ENCODE results near the gene PDS5A. TPM values are rescaled to one million over a fixed set of nuclear protein-coding genes. Genes with fewer than 3 reads are reported as not detected.

Gene PDS5A
- total RNA-seq, 1 donor from 2014 or later = 52.9 TPM

DNA sequence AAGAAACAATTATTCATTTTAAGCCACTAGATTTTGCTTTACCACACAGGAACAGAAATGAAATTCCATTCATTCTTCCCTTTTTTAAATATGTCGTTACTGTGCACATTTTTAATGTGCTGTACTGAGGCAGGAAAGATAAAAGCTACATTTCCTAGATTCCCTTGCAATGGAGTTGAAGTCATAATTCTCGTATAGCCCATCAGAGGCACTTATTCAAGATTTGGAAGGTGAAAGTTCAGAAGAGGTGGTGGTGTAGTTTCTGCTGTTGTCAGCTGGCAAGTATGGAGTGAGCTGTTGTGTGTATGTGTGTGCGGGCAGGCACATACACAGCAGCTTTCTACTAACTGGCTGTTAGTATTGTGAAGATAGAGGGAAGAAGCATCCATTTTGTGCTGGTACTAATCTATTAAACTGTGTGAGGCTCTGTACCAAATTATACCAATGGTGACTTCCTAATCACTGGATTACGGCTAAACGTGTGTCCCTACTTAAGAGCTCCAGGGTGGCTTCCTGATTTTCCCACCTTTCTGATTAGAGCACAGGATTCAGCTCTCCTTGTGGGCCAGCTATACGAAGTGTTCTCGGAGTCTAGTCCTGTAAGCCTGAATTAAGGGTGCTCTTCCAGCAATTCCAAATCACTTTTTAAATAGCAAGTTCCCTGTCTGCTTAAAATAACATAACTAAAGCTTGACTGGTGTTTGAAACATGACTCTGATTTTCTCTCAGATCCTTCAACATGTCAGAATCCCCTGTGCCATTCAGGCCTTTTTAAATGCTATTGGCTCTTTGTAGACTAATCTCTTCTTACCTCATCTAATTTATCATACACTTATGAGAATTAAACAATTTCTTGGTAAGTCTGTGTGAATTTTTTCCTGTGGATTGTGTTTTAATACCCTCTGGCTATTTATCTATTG lies 43.8 kb downstream of the PDS5A start:
- TF ChIP-seq, protein P1, sequence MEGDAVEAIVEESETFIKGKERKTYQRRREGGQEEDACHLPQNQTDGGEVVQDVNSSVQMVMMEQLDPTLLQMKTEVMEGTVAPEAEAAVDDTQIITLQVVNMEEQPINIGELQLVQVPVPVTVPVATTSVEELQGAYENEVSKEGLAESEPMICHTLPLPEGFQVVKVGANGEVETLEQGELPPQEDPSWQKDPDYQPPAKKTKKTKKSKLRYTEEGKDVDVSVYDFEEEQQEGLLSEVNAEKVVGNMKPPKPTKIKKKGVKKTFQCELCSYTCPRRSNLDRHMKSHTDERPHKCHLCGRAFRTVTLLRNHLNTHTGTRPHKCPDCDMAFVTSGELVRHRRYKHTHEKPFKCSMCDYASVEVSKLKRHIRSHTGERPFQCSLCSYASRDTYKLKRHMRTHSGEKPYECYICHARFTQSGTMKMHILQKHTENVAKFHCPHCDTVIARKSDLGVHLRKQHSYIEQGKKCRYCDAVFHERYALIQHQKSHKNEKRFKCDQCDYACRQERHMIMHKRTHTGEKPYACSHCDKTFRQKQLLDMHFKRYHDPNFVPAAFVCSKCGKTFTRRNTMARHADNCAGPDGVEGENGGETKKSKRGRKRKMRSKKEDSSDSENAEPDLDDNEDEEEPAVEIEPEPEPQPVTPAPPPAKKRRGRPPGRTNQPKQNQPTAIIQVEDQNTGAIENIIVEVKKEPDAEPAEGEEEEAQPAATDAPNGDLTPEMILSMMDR (IDR thresholded peaks at IDR 0.05) = no peak
- intact Hi-C loops (cut with DNase I) = no loop called here
- peak overlapping the region in 1 of 2 donors; percentile 42 for H3K27ac ChIP-seq
- peaks cover 3 to 9% of the 10 kb centered on the region in 2 donors for H3K4me1 ChIP-seq
- peak overlapping the region in 1 of 2 donors; percentile 1 for H3K4me3 ChIP-seq
- H3K36me3 ChIP-seq = peaks cover 0 to 3% of the 10 kb centered on the region in 2 donors
- DNase-seq (ENCODE audit: low spot score in 2 of 2) = no peak
- no peaks in the 10 kb centered on the region for H3K9me3 ChIP-seq
- no peaks in the 10 kb centered on the region for H3K27me3 ChIP-seq

DNA sequence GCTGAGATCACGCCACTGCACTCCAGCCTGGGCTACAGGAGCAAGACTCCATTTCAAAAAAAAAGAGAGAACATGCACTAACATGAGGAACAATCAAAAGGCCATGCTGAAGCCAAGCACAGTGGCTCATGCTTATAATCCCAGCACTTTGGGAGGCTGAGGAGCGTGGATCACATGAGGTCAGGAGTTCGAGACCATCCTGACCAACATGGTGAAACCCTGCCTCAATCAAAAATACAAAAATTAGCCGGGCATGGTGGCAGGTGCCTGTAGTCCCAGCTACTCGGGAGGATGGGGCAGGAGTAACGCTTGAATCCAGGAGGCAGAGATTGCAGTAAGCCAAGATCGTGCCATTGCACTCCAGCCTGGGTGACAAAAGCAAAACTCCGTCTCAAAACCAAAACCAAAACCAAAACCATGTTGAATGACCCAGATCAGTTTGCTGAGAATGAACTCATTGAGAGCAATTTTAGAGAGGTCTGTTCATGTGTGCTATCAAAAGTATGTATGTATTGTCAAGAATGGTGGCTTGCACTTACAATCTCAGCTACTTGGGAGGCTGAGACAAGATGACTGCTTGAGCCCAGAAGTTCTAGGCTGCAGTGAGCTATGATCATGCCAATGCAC lies 44.8 kb downstream of the PDS5A start:
- H3K9me3 ChIP-seq = no peaks in the 10 kb centered on the region
- DNase-seq (ENCODE audit: low spot score in 2 of 2) = no peak
- TF ChIP-seq, protein P1 (IDR thresholded peaks at IDR 0.05) = no peak
- intact Hi-C loops (cut with DNase I) = no loop called here
- no peaks in the 10 kb centered on the region for H3K27me3 ChIP-seq
- H3K4me1 ChIP-seq = peaks cover 3 to 9% of the 10 kb centered on the region in 2 donors
- no peak overlapping the region for H3K27ac ChIP-seq
- H3K36me3 ChIP-seq = no peaks in the 10 kb centered on the region
- no peak overlapping the region for H3K4me3 ChIP-seq

DNA sequence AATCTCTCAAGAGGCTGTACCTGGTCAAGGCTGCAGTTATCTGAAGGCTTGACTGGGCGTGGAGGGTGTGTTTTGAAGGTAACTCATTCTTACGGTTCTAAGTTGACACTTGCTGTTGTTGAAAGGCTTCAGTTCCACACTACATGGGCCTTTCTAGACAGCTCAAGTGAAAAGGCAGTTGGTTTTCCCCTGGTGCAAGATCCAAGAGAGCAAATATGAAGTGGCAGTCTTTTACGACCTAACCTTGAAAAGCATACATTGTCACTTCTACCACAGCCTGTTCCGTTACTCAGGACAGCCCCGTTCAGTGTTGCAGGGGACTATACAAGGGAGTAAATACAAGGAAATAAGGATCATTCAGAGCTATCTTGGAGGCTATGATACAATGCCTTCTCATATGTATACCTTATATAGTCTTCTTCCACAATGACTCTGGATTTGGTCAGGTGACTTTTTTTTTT lies 46.2 kb downstream of the PDS5A start:
- no peak for DNase-seq (ENCODE audit: low spot score in 2 of 2)
- no peak overlapping the region for H3K4me3 ChIP-seq
- TF ChIP-seq, protein P1 (IDR thresholded peaks at IDR 0.05) = no peak
- no peak overlapping the region for H3K27ac ChIP-seq
- no peaks in the 10 kb centered on the region for H3K27me3 ChIP-seq
- H3K9me3 ChIP-seq = no peaks in the 10 kb centered on the region
- intact Hi-C loops (cut with DNase I) = no loop called here
- H3K4me1 ChIP-seq = peaks cover 3 to 9% of the 10 kb centered on the region in 2 donors
- peaks cover 0 to 3% of the 10 kb centered on the region in 2 donors for H3K36me3 ChIP-seq

DNA sequence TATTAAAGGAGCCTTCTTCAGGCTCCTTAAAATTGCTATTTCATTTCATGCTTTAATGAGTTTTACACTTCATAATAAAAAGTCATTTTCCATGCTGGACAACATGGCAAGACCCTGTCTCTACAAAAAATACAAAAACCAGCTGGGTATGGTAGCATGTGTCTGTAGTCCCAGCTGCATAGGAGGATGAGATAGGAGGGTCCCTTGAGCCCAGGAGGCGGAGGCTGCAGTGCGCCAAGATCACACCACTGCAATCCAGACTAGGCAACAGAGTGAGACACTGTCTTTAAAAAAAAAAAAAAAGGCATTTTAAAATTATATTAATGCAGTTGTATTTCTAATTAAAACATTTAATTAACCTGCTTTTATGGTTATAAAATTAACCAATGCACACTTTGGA lies 49.2 kb downstream of the PDS5A start:
- no peaks in the 10 kb centered on the region for H3K27me3 ChIP-seq
- H3K9me3 ChIP-seq = no peaks in the 10 kb centered on the region
- no peak overlapping the region for H3K27ac ChIP-seq
- TF ChIP-seq, protein P1 (IDR thresholded peaks at IDR 0.05) = no peak
- DNase-seq (ENCODE audit: low spot score in 2 of 2) = no peak
- intact Hi-C loops (cut with DNase I) = no loop called here
- peaks cover under 1 to 4% of the 10 kb centered on the region in 2 donors for H3K4me1 ChIP-seq
- H3K36me3 ChIP-seq = peaks cover 3 to 10% of the 10 kb centered on the region in 2 donors
- H3K4me3 ChIP-seq = no peak overlapping the region

DNA sequence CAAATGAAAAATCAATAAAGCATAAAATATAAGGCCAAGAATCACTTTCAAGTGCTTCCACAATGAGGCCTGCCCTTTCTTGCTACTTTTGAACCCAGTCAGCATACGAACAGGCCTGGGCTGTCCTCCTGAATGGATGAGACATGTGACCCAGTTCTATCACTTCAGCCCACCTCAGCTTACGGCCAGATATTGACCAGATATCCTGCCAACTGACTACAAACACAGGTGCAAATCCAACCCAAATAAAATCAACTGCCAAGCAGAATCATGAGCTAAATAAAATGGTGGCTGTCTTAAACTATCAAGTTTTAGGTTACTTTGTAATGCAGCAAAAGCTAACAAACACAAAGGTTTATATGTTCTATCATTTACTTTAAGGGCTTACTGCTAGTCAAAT lies 53.7 kb downstream of the PDS5A start:
- DNase-seq (ENCODE audit: low spot score in 2 of 2) = no peak
- H3K36me3 ChIP-seq = peaks cover 3 to 15% of the 10 kb centered on the region in 2 donors
- H3K4me3 ChIP-seq = no peak overlapping the region
- H3K27me3 ChIP-seq = no peaks in the 10 kb centered on the region
- peaks cover 0 to 8% of the 10 kb centered on the region in 2 donors for H3K4me1 ChIP-seq
- TF ChIP-seq, protein P1 (IDR thresholded peaks at IDR 0.05) = no peak
- no peaks in the 10 kb centered on the region for H3K9me3 ChIP-seq
- intact Hi-C loops (cut with DNase I) = no loop called here
- H3K27ac ChIP-seq = no peak overlapping the region
